ENCODE data around the gene RTTN.

Gene RTTN

GRCh38 chr18:70156886-70157285, 48.6 kb downstream of the RTTN start:
- Histone ChIP-seq H3K4me1 (ENCODE audit: control insufficient read depth in 1 of 2, insufficient read depth in 2 of 2, low read length in 2 of 2) (no peaks in the 10 kb centered on the region), H3K23ac (ENCODE audit: low read length) (no peak overlapping the region), H2AK5ac (ENCODE audit: low read length) (no peak overlapping the region), H3K79me1 (ENCODE audit: low read length) (no peaks in the 10 kb centered on the region), H3K36me3 (ENCODE audit: control insufficient read depth in 1 of 2, insufficient read depth in 2 of 2, low read length in 2 of 2) (peaks cover 4 to 5% of the 10 kb centered on the region in 2 experiments), H3K79me2 (ENCODE audit: control insufficient read depth, insufficient read depth, low read length, poor library complexity) (no peaks in the 10 kb centered on the region), H4K12ac (ENCODE audit: low read depth, low read length) (no peak overlapping the region), H3K14ac (ENCODE audit: low read length) (no peak overlapping the region), H3K27me3 (ENCODE audit: insufficient read depth, low read length) (no peaks in the 10 kb centered on the region), H3K27ac (ENCODE audit: low read depth, low read length) (no peak overlapping the region), H3K4me3 (ENCODE audit: low read depth, low read length) (no peak overlapping the region), H2BK5ac (ENCODE audit: low read depth, low read length, poor library complexity) (no peak overlapping the region), H2BK120ac (ENCODE audit: insufficient read depth, low read length, poor library complexity) (no peak overlapping the region), H3K4me2 (ENCODE audit: low read length) (no peak overlapping the region), H3K9me3 (ENCODE audit: insufficient read depth, low read depth, low read length) (peaks cover 2% of the 10 kb centered on the region), H2BK12ac (ENCODE audit: low read length) (no peak overlapping the region), H4K91ac (ENCODE audit: low read depth, low read length) (no peak overlapping the region), H3K18ac (ENCODE audit: low read length) (no peak overlapping the region), H2AFZ (ENCODE audit: insufficient read depth, low read length, poor library complexity) (no peak overlapping the region), H4K8ac (ENCODE audit: low read depth, low read length) (no peak overlapping the region), H3K9ac (ENCODE audit: low read length) (no peak overlapping the region), H3K4ac (ENCODE audit: low read depth, low read length) (no peak overlapping the region)
- WGBS (ENCODE audit: extremely low coverage, insufficient coverage, insufficient read length): no CpG with 5 or more reads among the region's 8 CpGs
- DNase-seq: no peak

GRCh38 chr18:70154591-70155194, 50.8 kb downstream of the RTTN start:
- Histone ChIP-seq H3K4me3 (ENCODE audit: low read depth, low read length) (no peak overlapping the region), H2AK5ac (ENCODE audit: low read length) (no peak overlapping the region), H2BK120ac (ENCODE audit: insufficient read depth, low read length, poor library complexity) (no peak overlapping the region), H3K79me1 (ENCODE audit: low read length) (no peaks in the 10 kb centered on the region), H4K12ac (ENCODE audit: low read depth, low read length) (no peak overlapping the region), H3K27ac (ENCODE audit: low read depth, low read length) (no peak overlapping the region), H4K8ac (ENCODE audit: low read depth, low read length) (no peak overlapping the region), H2AFZ (ENCODE audit: insufficient read depth, low read length, poor library complexity) (no peak overlapping the region), H3K23ac (ENCODE audit: low read length) (no peak overlapping the region), H3K9me3 (ENCODE audit: insufficient read depth, low read depth, low read length) (peaks cover 2% of the 10 kb centered on the region), H2BK5ac (ENCODE audit: low read depth, low read length, poor library complexity) (no peak overlapping the region), H3K36me3 (ENCODE audit: control insufficient read depth in 1 of 2, insufficient read depth in 2 of 2, low read length in 2 of 2) (peaks cover 4 to 5% of the 10 kb centered on the region in 2 experiments), H3K79me2 (ENCODE audit: control insufficient read depth, insufficient read depth, low read length, poor library complexity) (no peaks in the 10 kb centered on the region), H3K4ac (ENCODE audit: low read depth, low read length) (no peak overlapping the region), H3K27me3 (ENCODE audit: insufficient read depth, low read length) (no peaks in the 10 kb centered on the region), H3K14ac (ENCODE audit: low read length) (no peak overlapping the region), H3K9ac (ENCODE audit: low read length) (no peak overlapping the region), H3K18ac (ENCODE audit: low read length) (no peak overlapping the region), H3K4me1 (ENCODE audit: control insufficient read depth in 1 of 2, insufficient read depth in 2 of 2, low read length in 2 of 2) (no peaks in the 10 kb centered on the region), H4K91ac (ENCODE audit: low read depth, low read length) (no peak overlapping the region), H3K4me2 (ENCODE audit: low read length) (no peak overlapping the region), H2BK12ac (ENCODE audit: low read length) (no peak overlapping the region)
- peak; percentile 77 to 86 for DNase-seq
- no CpG with 5 or more reads among the region's 4 CpGs for WGBS (ENCODE audit: extremely low coverage, insufficient coverage, insufficient read length)

- Histone ChIP-seq H3K79me2 (ENCODE audit: control insufficient read depth, insufficient read depth, low read length, poor library complexity) (no peaks in the 10 kb centered on the region), H3K4me1 (ENCODE audit: control insufficient read depth in 1 of 2, insufficient read depth in 2 of 2, low read length in 2 of 2) (no peaks in the 10 kb centered on the region), H3K18ac (ENCODE audit: low read length) (no peak overlapping the region), H4K91ac (ENCODE audit: low read depth, low read length) (no peak overlapping the region), H3K4me3 (ENCODE audit: low read depth, low read length) (no peak overlapping the region), H3K4me2 (ENCODE audit: low read length) (no peak overlapping the region), H3K79me1 (ENCODE audit: low read length) (no peaks in the 10 kb centered on the region), H3K4ac (ENCODE audit: low read depth, low read length) (no peak overlapping the region), H3K27me3 (ENCODE audit: insufficient read depth, low read length) (no peaks in the 10 kb centered on the region), H4K12ac (ENCODE audit: low read depth, low read length) (no peak overlapping the region), H3K36me3 (ENCODE audit: control insufficient read depth in 1 of 2, insufficient read depth in 2 of 2, low read length in 2 of 2) (peaks cover 2 to 4% of the 10 kb centered on the region in 2 experiments), H3K27ac (ENCODE audit: low read depth, low read length) (no peak overlapping the region), H2BK12ac (ENCODE audit: low read length) (no peak overlapping the region), H2BK5ac (ENCODE audit: low read depth, low read length, poor library complexity) (no peak overlapping the region), H2AFZ (ENCODE audit: insufficient read depth, low read length, poor library complexity) (no peak overlapping the region), H3K23ac (ENCODE audit: low read length) (no peak overlapping the region), H3K9ac (ENCODE audit: low read length) (no peak overlapping the region), H2AK5ac (ENCODE audit: low read length) (no peak overlapping the region), H2BK120ac (ENCODE audit: insufficient read depth, low read length, poor library complexity) (no peak overlapping the region), H4K8ac (ENCODE audit: low read depth, low read length) (no peak overlapping the region), H3K9me3 (ENCODE audit: insufficient read depth, low read depth, low read length) (no peaks in the 10 kb centered on the region), H3K14ac (ENCODE audit: low read length) (no peak overlapping the region)
- no CpG with 5 or more reads among the region's 3 CpGs for WGBS (ENCODE audit: extremely low coverage, insufficient coverage, insufficient read length)
- DNase-seq: peak in 1 of 2 donors; percentile 38
Measured at GRCh38 chr18:70151614-70152013, 53.9 kb downstream of the RTTN start.

GRCh38 chr18:70149616-70150301, 55.7 kb downstream of the RTTN start:
- H3K4me2 ChIP-seq (ENCODE audit: low read length): no peak overlapping the region
- WGBS (ENCODE audit: extremely low coverage, insufficient coverage, insufficient read length): no CpG with 5 or more reads among the region's 5 CpGs
- no peaks in the 10 kb centered on the region for H3K79me2 ChIP-seq (ENCODE audit: control insufficient read depth, insufficient read depth, low read length, poor library complexity)
- no peak overlapping the region for H2AFZ ChIP-seq (ENCODE audit: insufficient read depth, low read length, poor library complexity)
- H3K79me1 ChIP-seq (ENCODE audit: low read length): no peaks in the 10 kb centered on the region
- peaks cover 0 to 2% of the 10 kb centered on the region in 2 experiments for H3K36me3 ChIP-seq (ENCODE audit: control insufficient read depth in 1 of 2, insufficient read depth in 2 of 2, low read length in 2 of 2)
- H2BK120ac ChIP-seq (ENCODE audit: insufficient read depth, low read length, poor library complexity): no peak overlapping the region
- DNase-seq: peak in 1 of 2 donors; percentile 13
- no peak overlapping the region for H3K27ac ChIP-seq (ENCODE audit: low read depth, low read length)
- H2BK5ac ChIP-seq (ENCODE audit: low read depth, low read length, poor library complexity): no peak overlapping the region
- no peak overlapping the region for H2AK5ac ChIP-seq (ENCODE audit: low read length)
- no peak overlapping the region for H3K18ac ChIP-seq (ENCODE audit: low read length)
- no peak overlapping the region for H4K8ac ChIP-seq (ENCODE audit: low read depth, low read length)
- H3K9me3 ChIP-seq (ENCODE audit: insufficient read depth, low read depth, low read length): no peaks in the 10 kb centered on the region
- no peak overlapping the region for H3K9ac ChIP-seq (ENCODE audit: low read length)
- H3K23ac ChIP-seq (ENCODE audit: low read length): no peak overlapping the region
- H3K14ac ChIP-seq (ENCODE audit: low read length): no peak overlapping the region
- no peak overlapping the region for H3K4ac ChIP-seq (ENCODE audit: low read depth, low read length)
- no peak overlapping the region for H4K91ac ChIP-seq (ENCODE audit: low read depth, low read length)
- H3K4me3 ChIP-seq (ENCODE audit: low read depth, low read length): no peak overlapping the region
- H4K12ac ChIP-seq (ENCODE audit: low read depth, low read length): no peak overlapping the region
- no peaks in the 10 kb centered on the region for H3K4me1 ChIP-seq (ENCODE audit: control insufficient read depth in 1 of 2, insufficient read depth in 2 of 2, low read length in 2 of 2)
- no peaks in the 10 kb centered on the region for H3K27me3 ChIP-seq (ENCODE audit: insufficient read depth, low read length)
- H2BK12ac ChIP-seq (ENCODE audit: low read length): no peak overlapping the region
